GM21390 (cell line): ENCODE measurements around the gene SERHL2.
"Not testable (repeated sequence)": the region's sequence is repeated elsewhere in the genome, so short reads cannot be mapped to it uniquely, and the experiment has no call there.

ENCODE experiments used
- ATAC-seq: cut with Tn5 transposase; IDR thresholded peaks from one replicate; pipeline ENCODE4 v1.9.1; 2021; ENCODE audit not compliant: unreplicated experiment

The SERHL2 gene

GRCh38 chr22:42553475-42554361 lies at the start of gene SERHL2:
SERHL2 (plus strand) TSS chr22:42553956; CDS start chr22:42554021, 65 bp downstream.
- no peak for ATAC-seq

GRCh38 chr22:42508327-42508974 lies 45.3 kb upstream of the SERHL2 start:
- not testable (repeated sequence) for ATAC-seq

- not testable (repeated sequence) for ATAC-seq
These were observed 44.8 kb upstream of the SERHL2 start for GRCh38 chr22:42508975-42509364.

- no peak for ATAC-seq
These were observed 44.2 kb upstream of the SERHL2 start for GRCh38 chr22:42509548-42509947.

GRCh38 chr22:42511401-42511891 lies 42.3 kb upstream of the SERHL2 start:
- no peak for ATAC-seq

- ATAC-seq, result not testable (repeated sequence)
These were observed 41.3 kb upstream of the SERHL2 start for GRCh38 chr22:42512273-42512990.

GRCh38 chr22:42514331-42514730 lies 39.4 kb upstream of the SERHL2 start:
- not testable (repeated sequence) for ATAC-seq

GRCh38 chr22:42515304-42515703 lies 38.5 kb upstream of the SERHL2 start:
- ATAC-seq, result not testable (repeated sequence)

GRCh38 chr22:42515896-42516295 lies 37.9 kb upstream of the SERHL2 start:
- no peak for ATAC-seq

- not testable (repeated sequence) for ATAC-seq
These were observed 36.7 kb upstream of the SERHL2 start for GRCh38 chr22:42517103-42517502.

- ATAC-seq, result peak; percentile 20
These were observed 34.9 kb upstream of the SERHL2 start for GRCh38 chr22:42518638-42519524.

GRCh38 chr22:42519525-42520401 lies 34.0 kb upstream of the SERHL2 start, which contains the start of gene RRP7A:
RRP7A (minus strand) TSS chr22:42519796; CDS start chr22:42519786, 10 bp downstream.
- peak; percentile 63 for ATAC-seq

GRCh38 chr22:42521228-42521546 lies 32.6 kb upstream of the SERHL2 start:
- no peak for ATAC-seq

GRCh38 chr22:42522546-42522945 lies 31.2 kb upstream of the SERHL2 start:
- no peak for ATAC-seq

- ATAC-seq, result no peak
These were observed 25.0 kb upstream of the SERHL2 start for GRCh38 chr22:42528591-42529307.

- not testable (repeated sequence) for ATAC-seq
These were observed 24.3 kb upstream of the SERHL2 start for GRCh38 chr22:42529435-42529834.

- ATAC-seq, result not testable (repeated sequence)
These were observed 22.2 kb upstream of the SERHL2 start for GRCh38 chr22:42531401-42532084.

- no peak for ATAC-seq
These were observed 20.1 kb upstream of the SERHL2 start for GRCh38 chr22:42533638-42533977.
